Astrocyte (in vitro differentiated cells and primary cell): Measurements from ENCODE around the gene LILRB5.

Experiments
- CTCF ChIP-seq: IDR thresholded peaks from 2 replicates; pipeline ENCODE4 v1.5.1; 2011; ENCODE audit warnings: low read depth, mild to moderate bottlenecking, inconsistent platforms, low read length, moderate library complexity; ENCODE audit not compliant: insufficient read depth
- EZH2 ChIP-seq: IDR thresholded peaks from 2 replicates; pipeline ENCODE4 v1.6.1; 2012; ENCODE audit warnings: mild to moderate bottlenecking, low read length, inconsistent platforms; ENCODE audit not compliant: insufficient read depth

GRCh38 chr19:54266133-54266532, 9.1 kb upstream of the LILRB5 start:
- TF ChIP-seq CTCF (peak; percentile 59), EZH2 (no peak)
